LoVo (cell line): Measurements from ENCODE around the gene CPT1A.

Experiments
- DNase-seq: peaks from one replicate; pipeline ENCODE4 v3.0.0-alpha.2; 2016; ENCODE audit warnings: low spot score

Gene CPT1A

GRCh38 chr11:68831124-68831523, 10.6 kb downstream of the CPT1A start:
- peak; percentile 58 for DNase-seq

- DNase-seq, result no peak
Observed at GRCh38 chr11:68829581-68829980, 12.1 kb downstream of the CPT1A start.

GRCh38 chr11:68828957-68829356, 12.8 kb downstream of the CPT1A start:
- DNase-seq, result no peak

- DNase-seq, result no peak
Observed at GRCh38 chr11:68828155-68828931, 13.4 kb downstream of the CPT1A start.

- no peak for DNase-seq
Observed at GRCh38 chr11:68827733-68828132, 14.0 kb downstream of the CPT1A start.

GRCh38 chr11:68826726-68827125, 15.0 kb downstream of the CPT1A start:
- no peak for DNase-seq

- DNase-seq, result peak; percentile 26
Observed at GRCh38 chr11:68825571-68825970, 16.1 kb downstream of the CPT1A start.

- no peak for DNase-seq
Observed at GRCh38 chr11:68822546-68822945, 19.2 kb downstream of the CPT1A start.

GRCh38 chr11:68821670-68822069, 20.0 kb downstream of the CPT1A start:
- no peak for DNase-seq

- DNase-seq, result no peak
Observed at GRCh38 chr11:68819362-68819761, 22.4 kb downstream of the CPT1A start.

GRCh38 chr11:68818181-68818580, 23.5 kb downstream of the CPT1A start:
- no peak for DNase-seq

- DNase-seq, result no peak
Observed at GRCh38 chr11:68817554-68817953, 24.2 kb downstream of the CPT1A start.

GRCh38 chr11:68816917-68817419, 24.7 kb downstream of the CPT1A start:
- no peak for DNase-seq

GRCh38 chr11:68816251-68816776, 25.4 kb downstream of the CPT1A start:
- no peak for DNase-seq

- no peak for DNase-seq
Observed at GRCh38 chr11:68813773-68814172, 27.9 kb downstream of the CPT1A start.

- no peak for DNase-seq
Observed at GRCh38 chr11:68812526-68812925, 29.2 kb downstream of the CPT1A start.

- no peak for DNase-seq
Observed at GRCh38 chr11:68810164-68810563, 31.6 kb downstream of the CPT1A start.

- no peak for DNase-seq
Observed at GRCh38 chr11:68809506-68809905, 32.2 kb downstream of the CPT1A start.

- DNase-seq, result no peak
Observed at GRCh38 chr11:68808787-68809186, 32.9 kb downstream of the CPT1A start.

- no peak for DNase-seq
Observed at GRCh38 chr11:68806931-68807844, 34.5 kb downstream of the CPT1A start.

GRCh38 chr11:68804786-68805185, 36.9 kb downstream of the CPT1A start:
- no peak for DNase-seq

GRCh38 chr11:68803766-68804165, 38.0 kb downstream of the CPT1A start:
- no peak for DNase-seq
